ENCODE results near the gene PRRT3.

PRRT3 gene

GRCh38 chr3:9917820-9918219, 34.4 kb downstream of the PRRT3 start:
- H3K27me3 Mint-ChIP-seq, result peaks cover 3% of the 10 kb centered on the region
- H3K4me3 Mint-ChIP-seq, result no peak overlapping the region
- H3K27ac Mint-ChIP-seq, result no peak overlapping the region
- DNase-seq (ENCODE audit: low spot score in 2 of 2) (no peak), ATAC-seq (ENCODE audit: low read depth) (no peak)
- H3K9me3 Mint-ChIP-seq, result no peaks in the 10 kb centered on the region
- H3K4me1 Mint-ChIP-seq, result peaks cover 9% of the 10 kb centered on the region
- no peaks in the 10 kb centered on the region for H3K36me3 Mint-ChIP-seq

GRCh38 chr3:9916734-9917680, 35.2 kb downstream of the PRRT3 start, which contains the start of gene IL17RC:
Gene IL17RC, plus strand, starts transcription at chr3:9917098. Its CDS starts 218 bp downstream, at chr3:9917316.
- no peaks in the 10 kb centered on the region for H3K9me3 Mint-ChIP-seq
- H3K27me3 Mint-ChIP-seq, result peaks cover 3% of the 10 kb centered on the region
- H3K4me3 Mint-ChIP-seq, result peak within 1 kb of the TSS; percentile 77
- ATAC-seq (ENCODE audit: low read depth) (peak; percentile 30), DNase-seq (ENCODE audit: low spot score in 2 of 2) (no peak)
- H3K36me3 Mint-ChIP-seq, result no peaks in the 10 kb centered on the region
- H3K4me1 Mint-ChIP-seq, result peaks cover 9% of the 10 kb centered on the region
- H3K27ac Mint-ChIP-seq, result no peak within 1 kb of the TSS

- no peak for DNase-seq (ENCODE audit: low spot score in 2 of 2)
- Mint-ChIP-seq H3K4me1 (peaks cover 9% of the 10 kb centered on the region), H3K27me3 (peaks cover 3% of the 10 kb centered on the region), H3K4me3 (peak overlapping the region; percentile 58), H3K27ac (no peak overlapping the region), H3K36me3 (no peaks in the 10 kb centered on the region), H3K9me3 (no peaks in the 10 kb centered on the region)
- ATAC-seq (ENCODE audit: low read depth), result no peak
Observed at GRCh38 chr3:9916346-9916733, 35.9 kb downstream of the PRRT3 start.

GRCh38 chr3:9915254-9916141, 36.7 kb downstream of the PRRT3 start:
- peaks cover 9% of the 10 kb centered on the region for H3K4me1 Mint-ChIP-seq
- DNase-seq (ENCODE audit: low spot score in 2 of 2) (peak in 1 of 2 donors; percentile 25), ATAC-seq (ENCODE audit: low read depth) (peak; percentile 64)
- no peaks in the 10 kb centered on the region for H3K36me3 Mint-ChIP-seq
- H3K9me3 Mint-ChIP-seq, result no peaks in the 10 kb centered on the region
- peaks cover 3% of the 10 kb centered on the region for H3K27me3 Mint-ChIP-seq
- H3K27ac Mint-ChIP-seq, result no peak overlapping the region
- peak overlapping the region; percentile 77 for H3K4me3 Mint-ChIP-seq

- ATAC-seq (ENCODE audit: low read depth), result peak; percentile 11
- H3K36me3 Mint-ChIP-seq, result no peaks in the 10 kb centered on the region
- H3K9me3 Mint-ChIP-seq, result no peaks in the 10 kb centered on the region
- H3K4me3 Mint-ChIP-seq, result peak overlapping the region; percentile 77
- H3K4me1 Mint-ChIP-seq, result peaks cover 9% of the 10 kb centered on the region
- no peak overlapping the region for H3K27ac Mint-ChIP-seq
- peaks cover 3% of the 10 kb centered on the region for H3K27me3 Mint-ChIP-seq
- no peak for DNase-seq (ENCODE audit: low spot score in 2 of 2)
Observed at GRCh38 chr3:9914559-9915253, 37.5 kb downstream of the PRRT3 start.

GRCh38 chr3:9914011-9914410, 38.2 kb downstream of the PRRT3 start:
- Mint-ChIP-seq H3K9me3 (no peaks in the 10 kb centered on the region), H3K4me1 (peaks cover 9% of the 10 kb centered on the region), H3K36me3 (no peaks in the 10 kb centered on the region), H3K4me3 (no peak overlapping the region), H3K27me3 (peaks cover 3% of the 10 kb centered on the region), H3K27ac (no peak overlapping the region)
- ATAC-seq (ENCODE audit: low read depth) (no peak), DNase-seq (ENCODE audit: low spot score in 2 of 2) (no peak)

GRCh38 chr3:9913601-9914000, 38.6 kb downstream of the PRRT3 start:
- Mint-ChIP-seq H3K27me3 (peaks cover 3% of the 10 kb centered on the region), H3K36me3 (no peaks in the 10 kb centered on the region), H3K27ac (no peak overlapping the region), H3K4me3 (no peak overlapping the region), H3K9me3 (no peaks in the 10 kb centered on the region), H3K4me1 (peaks cover 9% of the 10 kb centered on the region)
- DNase-seq (ENCODE audit: low spot score in 2 of 2) (no peak), ATAC-seq (ENCODE audit: low read depth) (no peak)

GRCh38 chr3:9912294-9912935, 39.8 kb downstream of the PRRT3 start:
- H3K36me3 Mint-ChIP-seq, result no peaks in the 10 kb centered on the region
- H3K27me3 Mint-ChIP-seq, result peaks cover 3% of the 10 kb centered on the region
- H3K27ac Mint-ChIP-seq, result no peak overlapping the region
- no peak for ATAC-seq (ENCODE audit: low read depth)
- H3K9me3 Mint-ChIP-seq, result no peaks in the 10 kb centered on the region
- DNase-seq (ENCODE audit: low spot score in 2 of 2), result no peak
- peaks cover 9% of the 10 kb centered on the region for H3K4me1 Mint-ChIP-seq
- H3K4me3 Mint-ChIP-seq, result no peak overlapping the region

GRCh38 chr3:9911863-9912262, 40.3 kb downstream of the PRRT3 start:
- H3K36me3 Mint-ChIP-seq, result no peaks in the 10 kb centered on the region
- H3K9me3 Mint-ChIP-seq, result no peaks in the 10 kb centered on the region
- no peak overlapping the region for H3K27ac Mint-ChIP-seq

GRCh38 chr3:9909221-9910013, 42.8 kb downstream of the PRRT3 start:
- Mint-ChIP-seq H3K36me3 (no peaks in the 10 kb centered on the region), H3K27me3 (peaks cover 5% of the 10 kb centered on the region), H3K4me3 (no peak overlapping the region), H3K9me3 (no peaks in the 10 kb centered on the region), H3K27ac (no peak overlapping the region), H3K4me1 (no peaks in the 10 kb centered on the region)
- DNase-seq (ENCODE audit: low spot score in 2 of 2), result no peak
- ATAC-seq (ENCODE audit: low read depth), result peak; percentile 37

More at GRCh38 chr3:9911863-9912262, 40.3 kb downstream of the PRRT3 start:
- peaks cover 9% of the 10 kb centered on the region for H3K4me1 Mint-ChIP-seq
- H3K4me3 Mint-ChIP-seq, result no peak overlapping the region
- DNase-seq (ENCODE audit: low spot score in 2 of 2) (no peak), ATAC-seq (ENCODE audit: low read depth) (no peak)
- peaks cover 3% of the 10 kb centered on the region for H3K27me3 Mint-ChIP-seq

- Mint-ChIP-seq H3K36me3 (no peaks in the 10 kb centered on the region), H3K27ac (no peak overlapping the region), H3K4me1 (no peaks in the 10 kb centered on the region), H3K9me3 (no peaks in the 10 kb centered on the region), H3K27me3 (peaks cover 8% of the 10 kb centered on the region), H3K4me3 (no peak overlapping the region)
- no peak for DNase-seq (ENCODE audit: low spot score in 2 of 2)
- ATAC-seq (ENCODE audit: low read depth), result no peak
Observed at GRCh38 chr3:9908286-9908685, 43.9 kb downstream of the PRRT3 start.

GRCh38 chr3:9906480-9906879, 45.7 kb downstream of the PRRT3 start:
- no peaks in the 10 kb centered on the region for H3K9me3 Mint-ChIP-seq
- H3K27ac Mint-ChIP-seq, result no peak overlapping the region
- no peaks in the 10 kb centered on the region for H3K36me3 Mint-ChIP-seq
- DNase-seq (ENCODE audit: low spot score in 2 of 2) (no peak), ATAC-seq (ENCODE audit: low read depth) (no peak)
- no peak overlapping the region for H3K4me3 Mint-ChIP-seq
- no peaks in the 10 kb centered on the region for H3K4me1 Mint-ChIP-seq
- peaks cover 4% of the 10 kb centered on the region for H3K27me3 Mint-ChIP-seq

- peaks cover 3% of the 10 kb centered on the region for H3K4me1 Mint-ChIP-seq
- H3K36me3 Mint-ChIP-seq, result no peaks in the 10 kb centered on the region
- ATAC-seq (ENCODE audit: low read depth), result no peak
- DNase-seq (ENCODE audit: low spot score in 2 of 2), result no peak
- H3K9me3 Mint-ChIP-seq, result no peaks in the 10 kb centered on the region
- H3K27me3 Mint-ChIP-seq, result peaks cover 4% of the 10 kb centered on the region
- no peak overlapping the region for H3K27ac Mint-ChIP-seq
- no peak overlapping the region for H3K4me3 Mint-ChIP-seq
Observed at GRCh38 chr3:9903904-9904303, 48.3 kb downstream of the PRRT3 start.
